HG02973 (cell line): ENCODE data around the gene TRA2B.
"Not testable (repeated sequence)": the region's sequence is repeated elsewhere in the genome, so short reads cannot be mapped to it uniquely, and the experiment has no call there.

Experiments used
- ATAC-seq: cut with Tn5 transposase; IDR thresholded peaks from one replicate; pipeline ENCODE4 v1.9.1; 2021; ENCODE audit warnings: moderate library complexity; ENCODE audit not compliant: unreplicated experiment

The TRA2B gene

DNA sequence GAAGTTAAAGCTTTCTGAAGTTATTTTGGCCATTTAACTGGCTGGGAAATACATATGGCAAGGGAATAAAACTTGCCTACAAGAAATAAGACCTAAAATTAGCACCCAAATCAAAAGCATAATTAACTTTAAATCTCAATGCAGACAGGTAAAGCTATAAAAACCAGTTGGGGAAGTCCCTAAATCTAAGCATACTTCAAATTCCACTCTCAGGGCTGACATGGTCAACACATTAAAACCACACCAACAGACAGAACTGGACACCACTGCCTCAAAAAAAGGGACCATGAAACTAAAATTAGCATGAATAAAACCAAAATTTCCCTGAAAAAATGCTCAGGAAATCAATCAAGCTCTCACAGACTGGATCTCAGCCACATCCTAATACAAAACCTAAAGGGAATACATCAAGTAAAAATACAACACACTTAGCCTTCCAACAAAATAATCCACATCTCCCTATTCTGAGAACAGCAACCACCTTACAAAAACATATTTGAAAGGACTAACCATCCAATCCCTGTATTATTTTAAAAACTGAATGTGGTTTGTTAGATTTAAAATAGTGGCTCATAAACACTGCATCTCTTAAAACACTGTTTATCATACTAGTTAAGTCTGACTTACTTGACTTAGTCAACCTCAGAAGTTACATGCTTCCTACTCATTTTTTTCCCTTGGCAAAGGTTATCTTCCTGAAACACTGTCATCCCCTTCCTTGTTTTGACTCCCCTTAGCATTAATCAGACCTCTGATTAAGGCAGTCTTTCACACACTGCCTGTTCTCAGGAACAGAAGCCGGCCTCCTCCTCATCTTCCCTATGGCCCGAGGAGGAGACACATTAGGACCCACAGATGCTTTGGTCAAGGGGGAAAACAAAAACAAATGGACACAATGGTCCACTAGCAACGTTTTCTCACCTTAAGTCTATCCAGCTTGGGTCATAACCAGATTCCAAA, 8.3 kb downstream of the TRA2B start:
- no peak for ATAC-seq

- ATAC-seq = no peak
Observed at GRCh38 chr3:185928496-185928895, 9.3 kb downstream of the TRA2B start.

GRCh38 chr3:185927501-185928200, 10.2 kb downstream of the TRA2B start:
- ATAC-seq = no peak

GRCh38 chr3:185926445-185926844, 11.4 kb downstream of the TRA2B start:
- ATAC-seq = no peak

DNA sequence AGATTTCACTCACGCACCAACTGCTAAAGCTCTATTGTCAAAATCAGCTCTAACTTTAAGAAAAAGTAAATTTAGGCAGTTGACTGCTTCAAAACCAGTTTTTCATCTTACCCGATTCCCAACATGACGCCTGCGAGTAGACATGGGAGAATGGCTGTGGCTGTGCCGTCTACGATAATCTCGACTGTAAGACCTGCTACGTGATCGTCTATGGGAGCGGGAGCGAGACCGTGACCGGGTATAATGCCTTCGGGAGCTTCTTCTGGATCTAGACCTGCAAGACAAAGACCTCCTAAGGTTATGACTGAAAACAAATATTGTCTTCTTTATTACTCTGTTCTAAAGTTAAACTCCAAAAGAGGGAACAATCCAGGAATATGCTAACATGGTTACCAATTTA, 12.5 kb downstream of the TRA2B start:
- no peak for ATAC-seq

GRCh38 chr3:185924375-185924774, 13.4 kb downstream of the TRA2B start:
- no peak for ATAC-seq

- ATAC-seq = no peak
Observed at GRCh38 chr3:185920184-185920583, 17.6 kb downstream of the TRA2B start.

- no peak for ATAC-seq
Observed at GRCh38 chr3:185916042-185916833, 21.6 kb downstream of the TRA2B start.

GRCh38 chr3:185915642-185916041, 22.2 kb downstream of the TRA2B start:
- ATAC-seq = no peak

GRCh38 chr3:185914911-185915629, 22.7 kb downstream of the TRA2B start:
- ATAC-seq = no peak

- ATAC-seq = no peak
Observed at GRCh38 chr3:185912929-185913901, 24.6 kb downstream of the TRA2B start.

- ATAC-seq = no peak
Observed at GRCh38 chr3:185912512-185912911, 25.3 kb downstream of the TRA2B start.

DNA sequence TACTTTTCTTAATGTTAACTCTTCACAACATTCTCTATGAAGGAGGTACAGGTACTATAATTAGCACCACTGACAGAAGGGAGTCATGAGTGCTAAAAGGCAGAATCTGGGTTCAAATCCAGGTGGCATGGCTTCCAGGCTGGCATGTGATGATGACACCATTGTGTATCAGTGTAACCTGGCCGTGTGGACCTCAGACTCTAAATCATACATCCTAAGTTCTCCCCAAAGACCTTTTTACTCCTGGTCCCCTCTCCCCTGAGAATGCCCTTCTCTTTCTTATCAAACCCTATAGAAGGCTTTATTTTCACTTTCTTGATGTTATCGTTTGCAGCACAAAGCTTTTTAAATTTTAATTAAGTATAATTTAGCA, 26.8 kb downstream of the TRA2B start:
- ATAC-seq = not testable (repeated sequence)

GRCh38 chr3:185910322-185911075, 27.3 kb downstream of the TRA2B start:
- ATAC-seq = not testable (repeated sequence)

DNA sequence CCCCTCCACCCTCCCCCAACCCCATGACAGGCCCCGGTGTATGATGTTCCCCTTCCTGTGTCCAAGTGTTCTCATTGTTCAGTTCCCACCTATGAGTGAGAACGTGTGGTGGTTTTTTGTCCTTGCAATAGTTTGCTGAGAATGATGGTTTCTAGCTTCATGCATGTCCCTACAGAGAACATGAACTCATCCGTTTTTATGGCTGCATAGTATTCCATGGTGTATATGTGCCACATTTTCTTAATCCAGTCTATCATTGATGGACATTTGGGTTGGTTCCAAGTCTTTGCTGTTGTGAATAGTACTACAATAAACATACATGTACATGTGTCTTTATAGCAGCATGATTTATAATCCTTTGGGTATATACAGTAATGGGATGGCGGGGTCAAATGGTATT, 27.9 kb downstream of the TRA2B start:
- not testable (repeated sequence) for ATAC-seq

DNA sequence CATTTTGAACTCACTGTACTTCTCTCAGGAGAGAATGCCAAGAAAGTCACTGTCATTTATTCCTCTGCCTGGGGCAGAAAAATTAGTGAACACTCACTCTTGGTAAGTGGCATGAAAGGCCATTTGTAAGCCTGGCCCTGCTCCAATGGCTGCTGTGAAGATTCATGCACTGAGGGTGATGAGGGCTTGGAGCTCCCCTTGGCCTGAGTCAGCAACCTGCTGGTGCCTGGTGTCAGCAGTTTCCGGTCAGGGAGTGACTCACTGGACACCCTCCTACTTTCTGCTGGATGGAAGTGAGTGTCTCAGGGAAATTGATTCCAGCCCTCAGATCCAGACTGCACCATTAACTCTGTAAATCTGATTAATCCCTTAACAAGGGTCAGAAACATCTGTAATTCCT, 37.6 kb downstream of the TRA2B start:
- ATAC-seq = no peak

DNA sequence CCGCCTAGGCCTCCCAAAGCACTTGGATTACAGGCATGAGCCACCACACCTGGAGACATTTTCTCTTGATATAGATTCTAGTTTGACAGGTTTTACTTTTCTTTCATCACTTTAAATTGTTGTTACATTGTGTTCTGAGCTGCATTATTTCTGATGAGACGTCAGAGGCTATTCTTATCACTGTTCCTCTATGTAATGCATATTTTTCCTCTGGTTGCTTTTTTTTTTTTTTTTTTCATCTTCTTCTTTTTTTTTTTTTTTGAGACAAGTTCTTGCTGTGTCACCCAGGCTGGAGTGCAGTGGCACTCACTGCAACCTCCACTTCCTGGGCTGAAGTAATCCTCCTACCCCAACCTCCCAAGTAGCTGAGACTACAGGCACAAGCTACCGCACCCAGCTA, 41.2 kb downstream of the TRA2B start:
- no peak for ATAC-seq

DNA sequence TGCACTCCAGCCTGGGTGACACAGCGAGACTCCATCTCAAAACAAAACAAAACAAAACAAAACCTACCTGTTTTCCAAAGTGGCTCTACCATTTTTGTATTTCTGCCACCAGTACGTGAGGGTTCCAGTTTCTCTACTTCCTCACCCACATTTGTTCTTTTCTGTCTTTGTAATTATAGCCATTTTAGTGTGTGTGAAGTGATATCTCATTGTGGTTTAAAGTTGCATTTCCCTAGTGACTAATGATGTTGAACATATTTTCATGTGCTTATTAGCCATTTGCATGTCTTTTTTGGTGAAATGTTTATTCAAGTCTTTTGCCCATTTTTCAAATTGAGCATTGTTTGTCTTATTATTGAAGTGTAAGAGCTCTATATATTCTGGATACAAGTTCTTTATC, 50.7 kb downstream of the TRA2B start:
- ATAC-seq = no peak

GRCh38 chr3:185884641-185885040, 53.2 kb downstream of the TRA2B start:
- no peak for ATAC-seq
